ENCODE data around the gene VANGL2.
A peak's percentile ranks its signal among the peaks of the same experiment; 100 is the strongest.

VANGL2 gene

DNA sequence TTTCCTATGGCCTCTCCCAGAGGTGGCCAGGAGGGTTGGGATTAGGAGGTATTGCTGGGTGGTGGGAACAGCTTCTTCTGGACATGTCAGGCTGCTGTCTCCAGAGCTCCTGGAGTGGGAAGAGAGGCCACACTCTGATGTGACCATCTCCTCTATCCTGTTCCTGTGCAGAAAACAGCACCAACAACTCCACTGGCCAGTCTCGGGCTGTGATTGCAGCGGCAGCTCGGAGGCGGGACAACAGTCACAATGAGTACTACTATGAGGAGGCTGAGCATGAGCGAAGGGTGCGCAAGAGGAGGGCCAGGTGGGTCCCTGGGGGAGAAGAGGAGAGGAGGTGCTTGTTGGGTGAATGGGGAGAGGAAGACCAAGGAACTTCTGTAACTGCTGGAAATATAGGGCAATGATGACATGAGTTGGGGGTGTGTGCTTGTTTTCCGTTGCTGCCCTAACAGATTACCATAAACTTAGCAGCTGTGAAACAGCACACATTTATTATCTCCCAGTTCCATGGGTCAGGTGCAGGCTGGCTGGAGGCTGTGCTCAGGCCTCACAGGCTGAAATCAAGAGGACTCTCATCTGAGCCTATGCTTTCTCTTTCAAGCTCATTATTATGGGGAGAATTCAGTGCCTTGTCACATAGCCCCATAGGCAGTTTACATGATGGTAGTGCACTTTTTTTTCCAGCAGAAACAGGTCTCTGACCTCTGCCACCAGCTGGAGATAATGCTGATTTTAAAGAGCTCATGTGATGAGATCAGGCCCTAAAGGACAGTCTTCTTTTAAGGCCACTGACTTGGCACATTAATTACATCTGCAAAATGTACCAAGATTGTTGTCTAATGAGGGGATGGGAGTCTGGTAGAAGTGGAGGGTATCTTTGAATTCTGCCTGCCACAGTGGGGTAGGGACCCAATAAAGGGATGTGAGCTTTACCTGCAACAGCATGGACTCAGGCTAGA, 20.8 kb downstream of the VANGL2 start:
- H3K27ac ChIP-seq, result no peak overlapping the region
- TF ChIP-seq ZFX (IDR thresholded peaks at IDR 0.05) (no peak), CTCF (conservative IDR thresholded peaks at IDR 0.05) (no peak)

GRCh38 chr1:160421881-160422280, 21.5 kb downstream of the VANGL2 start:
- TF ChIP-seq CTCF (conservative IDR thresholded peaks at IDR 0.05), result no peak
- no peak for TF ChIP-seq ZFX (IDR thresholded peaks at IDR 0.05)
- no peak overlapping the region for H3K27ac ChIP-seq

DNA sequence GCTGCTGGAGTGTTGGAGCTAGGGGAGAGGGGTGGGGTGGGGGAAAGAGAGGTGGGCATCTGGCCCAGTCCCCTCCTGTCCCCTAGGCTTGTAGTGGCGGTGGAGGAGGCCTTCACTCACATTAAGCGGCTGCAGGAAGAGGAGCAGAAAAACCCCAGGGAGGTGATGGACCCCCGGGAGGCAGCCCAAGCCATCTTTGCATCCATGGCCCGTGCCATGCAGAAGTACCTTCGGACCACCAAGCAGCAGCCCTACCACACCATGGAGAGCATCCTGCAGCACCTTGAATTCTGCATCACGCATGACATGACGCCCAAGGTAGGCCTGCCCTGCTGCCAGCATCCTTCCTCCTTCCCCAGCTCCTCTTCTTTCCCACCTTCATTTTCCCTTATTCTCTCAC, 23.6 kb downstream of the VANGL2 start:
- H3K27ac ChIP-seq, result no peak overlapping the region
- TF ChIP-seq ZFX (IDR thresholded peaks at IDR 0.05) (no peak), CTCF (conservative IDR thresholded peaks at IDR 0.05) (no peak)

DNA sequence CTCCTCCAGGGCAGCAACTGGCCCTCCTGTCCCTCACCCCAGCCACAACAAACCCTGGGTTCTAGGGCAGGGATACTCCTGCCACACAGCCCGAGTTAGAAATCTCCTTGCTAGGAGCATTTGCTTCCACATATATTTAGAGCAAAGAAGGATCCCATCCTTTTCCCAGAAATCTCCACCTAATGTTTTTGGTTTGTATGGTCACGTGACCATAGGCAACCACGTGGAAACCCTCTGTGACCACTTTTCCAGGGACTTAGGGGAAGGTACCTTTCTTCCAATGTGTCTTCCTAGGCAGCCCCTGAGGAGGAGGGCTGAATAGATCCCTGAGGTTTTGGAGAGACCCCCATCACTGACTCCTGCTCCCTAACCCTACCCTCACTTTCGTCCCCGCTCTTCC, 25.5 kb downstream of the VANGL2 start:
- TF ChIP-seq CTCF (conservative IDR thresholded peaks at IDR 0.05), result no peak
- no peak for TF ChIP-seq ZFX (IDR thresholded peaks at IDR 0.05)
- H3K27ac ChIP-seq, result no peak overlapping the region

DNA sequence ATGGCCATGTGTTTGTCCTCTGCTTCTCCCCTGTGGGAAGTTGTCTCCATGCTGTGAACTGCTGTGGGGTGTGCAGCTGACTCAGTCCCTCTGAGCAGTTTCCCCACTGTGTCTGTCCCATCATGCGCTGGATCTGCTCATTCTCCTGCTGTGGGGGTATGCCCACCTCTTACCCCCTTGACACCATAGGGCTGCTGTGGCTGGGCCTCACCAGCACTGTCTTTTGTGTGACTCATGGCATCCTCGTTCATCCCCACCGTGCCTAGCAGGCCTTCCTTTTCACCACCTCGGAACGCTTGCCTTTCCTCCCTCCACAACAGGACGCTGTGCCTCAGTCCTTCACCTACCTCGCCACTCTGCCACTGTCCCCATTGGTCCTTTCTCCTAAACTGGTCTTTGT, 27.3 kb downstream of the VANGL2 start:
- H3K27ac ChIP-seq, result no peak overlapping the region
- TF ChIP-seq CTCF (conservative IDR thresholded peaks at IDR 0.05) (no peak), ZFX (IDR thresholded peaks at IDR 0.05) (no peak)

GRCh38 chr1:160428053-160428452, 27.7 kb downstream of the VANGL2 start:
- H3K27ac ChIP-seq, result no peak overlapping the region
- TF ChIP-seq CTCF (conservative IDR thresholded peaks at IDR 0.05) (no peak), ZFX (IDR thresholded peaks at IDR 0.05) (no peak)

GRCh38 chr1:160428655-160429054, 28.3 kb downstream of the VANGL2 start:
- H3K27ac ChIP-seq, result no peak overlapping the region
- TF ChIP-seq ZFX (IDR thresholded peaks at IDR 0.05), result no peak
- peak; percentile 81 for TF ChIP-seq CTCF (conservative IDR thresholded peaks at IDR 0.05)

All from C4-2B (cell line).